ENCODE measurements around the gene SYTL3.

DNA sequence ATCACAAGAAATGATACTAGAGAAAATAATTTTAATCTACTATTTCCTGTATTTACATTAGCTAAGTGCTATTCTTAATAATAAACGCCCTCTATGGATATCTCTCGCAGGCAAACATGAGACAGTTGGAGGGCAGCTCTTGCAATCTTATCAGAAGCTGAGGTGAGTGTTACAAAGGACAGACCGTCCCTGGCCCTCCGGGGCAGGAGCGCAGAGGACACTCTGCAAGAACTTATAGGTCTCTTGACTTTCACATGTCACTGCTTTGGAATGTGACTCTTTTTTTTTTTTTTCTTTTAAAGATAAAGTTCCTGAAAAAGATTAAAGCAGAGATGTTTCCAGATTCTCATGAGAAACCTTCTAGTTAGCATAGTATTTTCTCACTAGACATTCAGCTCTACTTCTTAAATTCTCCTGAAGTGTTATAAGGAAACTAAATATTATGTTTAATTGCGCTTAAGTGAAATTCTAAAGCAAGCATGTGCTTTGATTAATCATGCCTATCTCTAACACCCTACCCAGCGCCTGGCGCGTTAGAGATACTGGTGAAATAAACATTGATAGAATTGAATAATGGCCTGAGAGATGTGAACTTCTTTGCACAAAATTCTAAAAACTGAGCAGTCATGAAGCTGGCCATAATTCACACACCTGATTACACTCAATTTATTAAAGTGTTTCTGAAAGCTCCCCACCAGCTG, 57.4 kb downstream of the SYTL3 start:
- TF ChIP-seq, protein P1, sequence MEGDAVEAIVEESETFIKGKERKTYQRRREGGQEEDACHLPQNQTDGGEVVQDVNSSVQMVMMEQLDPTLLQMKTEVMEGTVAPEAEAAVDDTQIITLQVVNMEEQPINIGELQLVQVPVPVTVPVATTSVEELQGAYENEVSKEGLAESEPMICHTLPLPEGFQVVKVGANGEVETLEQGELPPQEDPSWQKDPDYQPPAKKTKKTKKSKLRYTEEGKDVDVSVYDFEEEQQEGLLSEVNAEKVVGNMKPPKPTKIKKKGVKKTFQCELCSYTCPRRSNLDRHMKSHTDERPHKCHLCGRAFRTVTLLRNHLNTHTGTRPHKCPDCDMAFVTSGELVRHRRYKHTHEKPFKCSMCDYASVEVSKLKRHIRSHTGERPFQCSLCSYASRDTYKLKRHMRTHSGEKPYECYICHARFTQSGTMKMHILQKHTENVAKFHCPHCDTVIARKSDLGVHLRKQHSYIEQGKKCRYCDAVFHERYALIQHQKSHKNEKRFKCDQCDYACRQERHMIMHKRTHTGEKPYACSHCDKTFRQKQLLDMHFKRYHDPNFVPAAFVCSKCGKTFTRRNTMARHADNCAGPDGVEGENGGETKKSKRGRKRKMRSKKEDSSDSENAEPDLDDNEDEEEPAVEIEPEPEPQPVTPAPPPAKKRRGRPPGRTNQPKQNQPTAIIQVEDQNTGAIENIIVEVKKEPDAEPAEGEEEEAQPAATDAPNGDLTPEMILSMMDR (IDR thresholded peaks at IDR 0.05), result no peak
- TF ChIP-seq POLR2A (IDR thresholded peaks at IDR 0.05), result no peak
